MCF 10A (cell line): Measurements from ENCODE around the gene CSMD2. TPM values are rescaled to one million over a fixed set of nuclear protein-coding genes. Genes with fewer than 3 reads are reported as not detected.

ENCODE experiments used
- BruUV-seq: library from RNA; stranded (reverse); fragments of 400-500 nt; replicated peaks from 2 replicates; lab custom pipeline; 2021; lab: Mats Ljungman, UMichigan
- CTCF ChIA-PET: fragments of 300-600 bp; sonication (Branson Sonifier 250); formaldehyde crosslinking; extraction: SDS; loops from one replicate; lab custom pipeline; 2021; ENCODE audit warnings: antibody characterized with exemption, inconsistent platforms; lab: Yijun Ruan, JAX
- POLR2A ChIA-PET: fragments of 300-600, 350-650 bp; sonication (Branson Sonifier 250); formaldehyde crosslinking; extraction: SDS; loops from one replicate; lab custom pipeline; 2020; ENCODE audit warnings: antibody characterized with exemption, inconsistent platforms; lab: Yijun Ruan, JAX
- DNase-seq: peaks from one replicate; pipeline ENCODE4 v3.0.0-alpha.2; 2018; ENCODE audit not compliant: unreplicated experiment
- H3K27ac Mint-ChIP-seq: one replicate; pipeline ENCODE4 v1.8.0; 2022; ENCODE audit warnings: mild to moderate bottlenecking, low read depth, mixed read lengths; ENCODE audit not compliant: unreplicated experiment
- H3K27me3 Mint-ChIP-seq: one replicate; pipeline ENCODE4 v1.8.0; 2022; ENCODE audit warnings: mixed read lengths; ENCODE audit not compliant: insufficient read depth, unreplicated experiment
- H3K36me3 Mint-ChIP-seq: one replicate; pipeline ENCODE4 v1.8.0; 2022; ENCODE audit warnings: mild to moderate bottlenecking, moderate library complexity, mixed read lengths; ENCODE audit not compliant: insufficient read depth, unreplicated experiment
- H3K4me1 Mint-ChIP-seq: one replicate; pipeline ENCODE4 v1.8.0; 2022; ENCODE audit warnings: mixed read lengths; ENCODE audit not compliant: insufficient read depth, unreplicated experiment
- H3K4me3 Mint-ChIP-seq: one replicate; pipeline ENCODE4 v1.8.0; 2022; ENCODE audit warnings: mild to moderate bottlenecking, moderate library complexity, mixed read lengths; ENCODE audit not compliant: unreplicated experiment
- H3K9me3 Mint-ChIP-seq: one replicate; pipeline ENCODE4 v1.8.0; 2022; ENCODE audit warnings: mixed read lengths; ENCODE audit not compliant: unreplicated experiment
- intact Hi-C: fragments of 100-400 bp; cut with micrococcal nuclease; formaldehyde crosslinking; loops from 2 replicates; pipeline ENCODE4 v1.14.1; 2022
- total RNA-seq: library from RNA; stranded (reverse); gene quantifications from 2 replicates; pipeline ENCODE4 v1.2.3, GENCODE V29; 2022
- TF ChIP-seq, protein P1 (sequence below): fragments of 200-600 bp; IDR thresholded peaks from one replicate; pipeline ENCODE4 v1.8.0; 2022; ENCODE audit warnings: antibody characterized with exemption, mild to moderate bottlenecking; ENCODE audit not compliant: unreplicated experiment

Gene CSMD2
- total RNA-seq, 1 experiment from 2014 or later = not detected

DNA sequence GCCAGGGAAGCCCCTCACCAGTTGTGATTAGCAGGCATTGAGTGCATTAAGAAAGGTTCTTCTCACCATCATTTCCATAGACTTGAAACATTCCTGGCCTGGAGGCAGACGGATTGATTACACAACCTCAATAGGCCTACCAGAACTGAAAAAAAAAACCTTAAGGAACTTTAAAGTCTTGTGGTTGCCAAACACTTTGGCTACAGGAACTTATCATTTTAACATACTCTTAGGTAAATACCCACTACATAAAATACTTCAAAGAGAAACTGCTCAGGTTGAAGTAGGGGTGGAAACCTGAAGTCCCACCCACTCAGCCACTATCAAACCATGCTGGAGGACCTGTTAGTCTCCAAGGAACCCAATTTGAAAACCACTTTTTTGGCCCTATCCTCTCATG, 323.5 kb downstream of the CSMD2 start:
- Mint-ChIP-seq H3K4me1 (no peaks in the 10 kb centered on the region), H3K9me3 (peaks cover 16% of the 10 kb centered on the region), H3K36me3 (no peaks in the 10 kb centered on the region), H3K27me3 (no peaks in the 10 kb centered on the region), H3K27ac (no peak overlapping the region), H3K4me3 (no peak overlapping the region)
- BruUV-seq = no TSS peak
- ChIA-PET POLR2A (no interaction called here), CTCF (no interaction called here)
- intact Hi-C loops = no loop called here
- TF ChIP-seq, protein P1, sequence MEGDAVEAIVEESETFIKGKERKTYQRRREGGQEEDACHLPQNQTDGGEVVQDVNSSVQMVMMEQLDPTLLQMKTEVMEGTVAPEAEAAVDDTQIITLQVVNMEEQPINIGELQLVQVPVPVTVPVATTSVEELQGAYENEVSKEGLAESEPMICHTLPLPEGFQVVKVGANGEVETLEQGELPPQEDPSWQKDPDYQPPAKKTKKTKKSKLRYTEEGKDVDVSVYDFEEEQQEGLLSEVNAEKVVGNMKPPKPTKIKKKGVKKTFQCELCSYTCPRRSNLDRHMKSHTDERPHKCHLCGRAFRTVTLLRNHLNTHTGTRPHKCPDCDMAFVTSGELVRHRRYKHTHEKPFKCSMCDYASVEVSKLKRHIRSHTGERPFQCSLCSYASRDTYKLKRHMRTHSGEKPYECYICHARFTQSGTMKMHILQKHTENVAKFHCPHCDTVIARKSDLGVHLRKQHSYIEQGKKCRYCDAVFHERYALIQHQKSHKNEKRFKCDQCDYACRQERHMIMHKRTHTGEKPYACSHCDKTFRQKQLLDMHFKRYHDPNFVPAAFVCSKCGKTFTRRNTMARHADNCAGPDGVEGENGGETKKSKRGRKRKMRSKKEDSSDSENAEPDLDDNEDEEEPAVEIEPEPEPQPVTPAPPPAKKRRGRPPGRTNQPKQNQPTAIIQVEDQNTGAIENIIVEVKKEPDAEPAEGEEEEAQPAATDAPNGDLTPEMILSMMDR = no peak
- no peak for DNase-seq

DNA sequence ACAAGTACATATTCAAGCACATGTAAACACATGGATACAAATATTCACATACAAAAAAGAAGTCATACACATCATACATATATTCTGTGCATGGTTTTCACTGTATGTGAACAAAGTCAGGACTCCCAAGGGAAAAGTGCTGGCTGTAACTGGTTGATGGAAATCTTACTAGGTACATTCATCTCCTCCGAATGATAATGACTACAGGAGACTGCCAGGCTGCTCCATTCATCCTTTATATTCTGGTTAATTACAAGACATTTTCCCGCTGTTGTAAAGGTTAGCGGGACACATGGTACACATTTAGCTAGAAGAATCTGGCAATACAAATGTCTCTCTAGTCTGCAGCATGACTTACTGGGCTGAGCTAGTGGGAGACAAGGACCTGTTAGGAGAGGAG, 327.4 kb downstream of the CSMD2 start:
- TF ChIP-seq, protein P1 = no peak
- no peak for DNase-seq
- Mint-ChIP-seq H3K4me1 (no peaks in the 10 kb centered on the region), H3K27ac (no peak overlapping the region), H3K36me3 (no peaks in the 10 kb centered on the region), H3K27me3 (no peaks in the 10 kb centered on the region), H3K4me3 (no peak overlapping the region), H3K9me3 (peaks cover 16% of the 10 kb centered on the region)
- POLR2A ChIA-PET = no interaction called here
- intact Hi-C loops = no loop called here
- no TSS peak for BruUV-seq
- CTCF ChIA-PET = no interaction called here

DNA sequence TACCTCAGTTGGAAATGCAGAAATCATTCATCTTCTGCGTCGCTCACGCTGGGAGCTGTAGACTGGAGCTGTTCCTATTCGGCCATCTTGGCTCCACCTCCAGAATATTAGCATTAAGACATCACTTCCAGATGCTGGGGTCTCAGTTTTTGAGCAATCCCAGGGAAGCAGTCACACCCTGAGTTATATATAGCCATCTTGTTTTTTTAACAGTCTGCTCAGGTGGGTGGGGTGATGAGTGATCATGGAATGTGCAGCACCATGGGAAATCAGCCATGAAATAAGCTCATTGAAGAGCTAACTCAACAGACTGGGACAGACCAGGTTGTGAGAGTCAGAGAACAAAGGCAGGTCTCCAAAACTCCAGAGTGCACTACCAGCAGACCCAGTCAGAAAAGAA, 328.1 kb downstream of the CSMD2 start:
- intact Hi-C loops = no loop called here
- DNase-seq = no peak
- BruUV-seq = no TSS peak
- CTCF ChIA-PET = no interaction called here
- TF ChIP-seq, protein P1 = no peak
- peaks cover 10% of the 10 kb centered on the region for H3K9me3 Mint-ChIP-seq
- no peak overlapping the region for H3K27ac Mint-ChIP-seq
- no peaks in the 10 kb centered on the region for H3K4me1 Mint-ChIP-seq
- POLR2A ChIA-PET = no interaction called here
- H3K27me3 Mint-ChIP-seq = no peaks in the 10 kb centered on the region
- H3K36me3 Mint-ChIP-seq = no peaks in the 10 kb centered on the region
- no peak overlapping the region for H3K4me3 Mint-ChIP-seq

DNA sequence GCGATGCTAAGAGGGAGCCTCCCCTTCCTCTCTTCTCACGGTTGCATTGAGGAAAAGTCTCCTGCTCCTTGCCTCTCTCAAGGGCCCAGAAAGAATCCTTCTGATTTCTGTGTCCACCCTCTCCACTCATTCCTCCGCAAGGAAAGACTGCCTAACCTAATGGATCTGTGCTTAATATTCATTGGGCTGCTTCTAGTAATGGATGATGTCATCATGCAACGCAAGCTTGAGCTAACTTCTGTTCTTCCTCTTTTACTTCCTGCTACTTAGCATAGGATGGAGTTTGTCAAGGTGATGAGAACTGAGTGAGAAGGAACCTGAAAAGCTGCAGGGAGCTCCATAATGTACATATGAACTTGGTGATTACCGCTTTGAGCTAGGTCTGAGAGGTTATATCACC, 336.4 kb downstream of the CSMD2 start:
- POLR2A ChIA-PET = no interaction called here
- intact Hi-C loops = no loop called here
- TF ChIP-seq, protein P1 = no peak
- peaks cover 34% of the 10 kb centered on the region for H3K9me3 Mint-ChIP-seq
- DNase-seq = no peak
- BruUV-seq = no TSS peak
- no peaks in the 10 kb centered on the region for H3K36me3 Mint-ChIP-seq
- H3K4me3 Mint-ChIP-seq = no peak overlapping the region
- no peak overlapping the region for H3K27ac Mint-ChIP-seq
- H3K4me1 Mint-ChIP-seq = no peaks in the 10 kb centered on the region
- no peaks in the 10 kb centered on the region for H3K27me3 Mint-ChIP-seq
- CTCF ChIA-PET = no interaction called here
